Measurements from ENCODE around the gene KIAA0586. TPM values are rescaled to one million over a fixed set of nuclear protein-coding genes. Genes with fewer than 3 reads are reported as not detected.

The KIAA0586 gene
- total and polyA plus RNA-seq, 9 of the 15 experiments (the other 6 are each of a cell fraction or from before 2014, with no cell fraction given) = 11.2 to 30.9 (median 22.6) TPM

GRCh38 chr14:58398495-58398894 lies 29.0 kb upstream of the KIAA0586 start:
- Histone ChIP-seq H3K4me3 (no peak overlapping the region), H3K4me1 (replicated peaks in 1 of 2; ENCODE audit: control insufficient read depth in 2 of 2, insufficient read depth in 2 of 2, low read length in 2 of 2) (peaks cover 0 to 9% of the 10 kb centered on the region in 2 experiments; a peak in 3 of 5 replicates), H3K27ac (ENCODE audit: extremely low read depth, low read depth, low read length) (no peak overlapping the region), H4K20me1 (replicated peaks; ENCODE audit: control insufficient read depth, insufficient read depth, low read length) (no peaks in the 10 kb centered on the region), H3K9me3 (replicated peaks; ENCODE audit: control insufficient read depth, insufficient read depth, low read depth, low read length) (no peaks in the 10 kb centered on the region), H3K4me2 (ENCODE audit: insufficient read depth, low read length) (no peak overlapping the region), H3K36me3 (ENCODE audit: control insufficient read depth, insufficient read depth, low read length) (0 out of 3 replicates have a peak, but pooled peaks cover 3% of the 10 kb centered on the region), H3K27me3 (ENCODE audit: control insufficient read depth in 2 of 2, insufficient read depth in 2 of 2, low read length in 2 of 2) (no peaks in the 10 kb centered on the region), H3K79me2 (ENCODE audit: control insufficient read depth, insufficient read depth, low read length) (no peaks in the 10 kb centered on the region), H3K9ac (ENCODE audit: insufficient read depth in 1 of 2, low read depth in 2 of 2, low read length in 2 of 2) (no peak overlapping the region), H3K9me1 (ENCODE audit: control insufficient read depth, insufficient read depth, low read length) (no peaks in the 10 kb centered on the region), H2AFZ (ENCODE audit: low read depth, low read length) (no peak overlapping the region; the same call in 1 of the 2 replicates)
- no peak for DNase-seq (ENCODE audit: extremely low read depth in 1 of 4, low spot score in 3 of 4)
- no TSS peak for BruUV-seq (replicated peaks)
- ChIA-PET CTCF (ENCODE audit: low intra/inter-chr PET ratio) (no interaction called here), POLR2A (no interaction called here)
- no peak for FAIRE-seq
- no peak for TF ChIP-seq IRF2 (CRISPR knock-in tag; IDR thresholded peaks at IDR 0.05)
- no peak for TF ChIP-seq EZH2 (IDR thresholded peaks at IDR 0.05; ENCODE audit: borderline replicate concordance, low read depth, low read length)
- TF ChIP-seq IRF1 (CRISPR knock-in tag; IDR thresholded peaks at IDR 0.05; ENCODE audit: borderline replicate concordance) = no peak
- TF ChIP-seq RUNX1 (IDR thresholded peaks at IDR 0.05; ENCODE audit: low read depth) = no peak
- TF ChIP-seq ZNF79 (CRISPR knock-in tag; IDR thresholded peaks at IDR 0.05; ENCODE audit: low read depth) = no peak
- no peak for TF ChIP-seq ZBTB49 (CRISPR knock-in tag; IDR thresholded peaks at IDR 0.05; ENCODE audit: borderline replicate concordance)
- no peak for TF ChIP-seq KAT8 (IDR thresholded peaks at IDR 0.05; ENCODE audit: low read depth)
- TF ChIP-seq C11orf30 (IDR thresholded peaks at IDR 0.05; ENCODE audit: low read depth) = no peak
- no peak for TF ChIP-seq OTX1 (CRISPR knock-in tag; IDR thresholded peaks at IDR 0.05)
- no peak for TF ChIP-seq ZNF277 (CRISPR knock-in tag; IDR thresholded peaks at IDR 0.05; ENCODE audit: borderline replicate concordance)
- no peak for TF ChIP-seq ARID1B (IDR thresholded peaks at IDR 0.05)
- TF ChIP-seq NCOA6 (IDR thresholded peaks at IDR 0.05) = no peak
- no peak for TF ChIP-seq NBN (IDR thresholded peaks at IDR 0.05; ENCODE audit: low read depth)
- in situ Hi-C loops (cut with MboI) (no loop called here), intact Hi-C loops (cut with micrococcal nuclease) (no loop called here)
- ATAC-seq = no peak
